Gastrocnemius medialis (tissue), 4 donors: ENCODE measurements around the gene MTFR2. TPM values are rescaled to one million over a fixed set of nuclear protein-coding genes. Genes with fewer than 3 reads are reported as not detected.

Experiments used
- ATAC-seq, 2 donors: fragments of 150-250 bp; one replicate each; pipeline ENCODE4 v1.9.1; 2016
- DNase-seq, 2 donors: peaks; one replicate each; pipeline ENCODE4 v3.0.0-alpha.2; 2019
- H3K27ac ChIP-seq, 4 donors: fragments of 200-600 bp; sonication (generic); 1 replicate in 1 of 4; 2 replicates in 3 of 4; pipeline ENCODE4 v1.5.1; 2016 to 2018; ENCODE audit warnings: mild to moderate bottlenecking in 2 of 4, moderate library complexity in 1 of 4
- H3K27me3 ChIP-seq, 3 donors: fragments of 200-600 bp; sonication (generic) in 2 of 3; 1 replicate in 1 of 3; 2 replicates in 2 of 3; pipeline versions ENCODE4 v1.5.1 to v1.6.0; 2016 to 2019; ENCODE audit warnings: mild to moderate bottlenecking in 1 of 3, moderate library complexity in 1 of 3
- H3K36me3 ChIP-seq, 2 donors: fragments of 200-600 bp; sonication (generic) in 1 of 2; one replicate each; pipeline ENCODE4 v1.5.1; 2017 to 2018
- H3K4me1 ChIP-seq, 2 donors: fragments of 200-600 bp; sonication (generic) in 1 of 2; one replicate each; pipeline ENCODE4 v1.5.1; 2016 to 2017; ENCODE audit warnings: mild to moderate bottlenecking in 2 of 2
- H3K4me3 ChIP-seq, 4 donors: fragments of 200-600 bp; sonication (generic) in 3 of 4; 1 replicate in 1 of 4; 2 replicates in 3 of 4; pipeline ENCODE4 v1.5.1; 2016 to 2019; ENCODE audit warnings: mild to moderate bottlenecking in 2 of 4
- H3K9me3 ChIP-seq, 3 donors: fragments of 200-600 bp; sonication (generic) in 2 of 3; 1 replicate in 1 of 3; 2 replicates in 2 of 3; pipeline ENCODE4 v1.5.1; 2016 to 2019
- CTCF ChIP-seq, 5 experiments: fragments of 450-650 bp in 3 of 5; fragments of 200-600 bp in 2 of 5; sonication (generic) in 2 of 5; IDR thresholded peaks in 4 of 5; conservative IDR thresholded peaks in 1 of 5; 1 replicate in 4 of 5; 2 replicates in 1 of 5; pipeline ENCODE4 v1.5.1; 2016 to 2019; ENCODE audit warnings: antibody characterized with exemption in 5 of 5, mild to moderate bottlenecking in 3 of 5, moderate library complexity in 3 of 5
- POLR2A ChIP-seq, 2 donors: fragments of 450-650 bp; IDR thresholded peaks; one replicate each; pipeline ENCODE4 v1.6.1; 2017; ENCODE audit warnings: antibody characterized with exemption in 2 of 2, mild to moderate bottlenecking in 2 of 2, moderate library complexity in 2 of 2
- in situ Hi-C, 4 donors: fragments of 200-750 bp; cut with MboI; loops; one replicate each; pipeline versions ENCODE4 v1.15.0 to v1.8.0; 2017; ENCODE audit warnings: low sequenced_read_pairs in 4 of 4
- intact Hi-C: fragments of 100-400 bp; cut with DNase I; formaldehyde crosslinking; loops from one replicate; pipeline ENCODE4 v1.15.1; 2023; ENCODE audit warnings: low total_unique reads
- total RNA-seq, 4 donors: library from RNA; depleted of rRNA; stranded (reverse); fragments of >200 nt; gene quantifications; one replicate each; pipeline versions ENCODE4 v1.1.0 to v1.2.3, GENCODE V29; 2016

Gene MTFR2
- total RNA-seq, 4 donors from 2014 or later: 0.51 TPM; not detected in 3

- ATAC-seq (no peak), DNase-seq (no peak)
- Histone ChIP-seq H3K27ac (peak overlapping the region in 1 of 4 donors; percentile 3), H3K9me3 (no peaks in the 10 kb centered on the region), H3K36me3 (no peaks in the 10 kb centered on the region), H3K4me1 (peaks cover 0 to 4% of the 10 kb centered on the region in 2 donors), H3K27me3 (no peaks in the 10 kb centered on the region), H3K4me3 (no peak overlapping the region)
- intact Hi-C loops (no loop called here), in situ Hi-C loops (no loop called here)
- TF ChIP-seq POLR2A (IDR thresholded peaks at IDR 0.05): no peak
- TF ChIP-seq CTCF (IDR thresholded peaks at IDR 0.05 in 4 of 5, conservative IDR thresholded peaks at IDR 0.05 in 1 of 5): no peak
Observed at GRCh38 chr6:136181861-136182260, 68.2 kb downstream of the MTFR2 start.

GRCh38 chr6:136181512-136181833, 68.6 kb downstream of the MTFR2 start:
- ATAC-seq (no peak), DNase-seq (no peak)
- Histone ChIP-seq H3K27me3 (no peaks in the 10 kb centered on the region), H3K4me1 (peaks cover 0 to 4% of the 10 kb centered on the region in 2 donors), H3K27ac (no peak overlapping the region), H3K4me3 (no peak overlapping the region), H3K36me3 (no peaks in the 10 kb centered on the region), H3K9me3 (no peaks in the 10 kb centered on the region)
- intact Hi-C loops: no loop called here
- in situ Hi-C loops: no loop called here
- TF ChIP-seq POLR2A (IDR thresholded peaks at IDR 0.05) (no peak), CTCF (IDR thresholded peaks at IDR 0.05 in 4 of 5, conservative IDR thresholded peaks at IDR 0.05 in 1 of 5) (no peak)

Other genes starting within 250 kb of the MTFR2 start
- gene BCLAF1, start 39.5 kb upstream of the MTFR2 start, total RNA-seq: 10 to 100 TPM; 27.3 to 83.0 (median 61.8) TPM